ENCODE results near the gene KBTBD13. TPM values are rescaled to one million over a fixed set of nuclear protein-coding genes. Genes with fewer than 3 reads are reported as not detected.

KBTBD13 gene
- total and polyA plus RNA-seq, 2 experiments from 2014 or later = not detected

- TF ChIP-seq, protein P1, sequence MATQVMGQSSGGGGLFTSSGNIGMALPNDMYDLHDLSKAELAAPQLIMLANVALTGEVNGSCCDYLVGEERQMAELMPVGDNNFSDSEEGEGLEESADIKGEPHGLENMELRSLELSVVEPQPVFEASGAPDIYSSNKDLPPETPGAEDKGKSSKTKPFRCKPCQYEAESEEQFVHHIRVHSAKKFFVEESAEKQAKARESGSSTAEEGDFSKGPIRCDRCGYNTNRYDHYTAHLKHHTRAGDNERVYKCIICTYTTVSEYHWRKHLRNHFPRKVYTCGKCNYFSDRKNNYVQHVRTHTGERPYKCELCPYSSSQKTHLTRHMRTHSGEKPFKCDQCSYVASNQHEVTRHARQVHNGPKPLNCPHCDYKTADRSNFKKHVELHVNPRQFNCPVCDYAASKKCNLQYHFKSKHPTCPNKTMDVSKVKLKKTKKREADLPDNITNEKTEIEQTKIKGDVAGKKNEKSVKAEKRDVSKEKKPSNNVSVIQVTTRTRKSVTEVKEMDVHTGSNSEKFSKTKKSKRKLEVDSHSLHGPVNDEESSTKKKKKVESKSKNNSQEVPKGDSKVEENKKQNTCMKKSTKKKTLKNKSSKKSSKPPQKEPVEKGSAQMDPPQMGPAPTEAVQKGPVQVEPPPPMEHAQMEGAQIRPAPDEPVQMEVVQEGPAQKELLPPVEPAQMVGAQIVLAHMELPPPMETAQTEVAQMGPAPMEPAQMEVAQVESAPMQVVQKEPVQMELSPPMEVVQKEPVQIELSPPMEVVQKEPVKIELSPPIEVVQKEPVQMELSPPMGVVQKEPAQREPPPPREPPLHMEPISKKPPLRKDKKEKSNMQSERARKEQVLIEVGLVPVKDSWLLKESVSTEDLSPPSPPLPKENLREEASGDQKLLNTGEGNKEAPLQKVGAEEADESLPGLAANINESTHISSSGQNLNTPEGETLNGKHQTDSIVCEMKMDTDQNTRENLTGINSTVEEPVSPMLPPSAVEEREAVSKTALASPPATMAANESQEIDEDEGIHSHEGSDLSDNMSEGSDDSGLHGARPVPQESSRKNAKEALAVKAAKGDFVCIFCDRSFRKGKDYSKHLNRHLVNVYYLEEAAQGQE (IDR thresholded peaks at IDR 0.05; ENCODE audit: unreplicated experiment) = no peak
- TF ChIP-seq JUNB (IDR thresholded peaks at IDR 0.05; ENCODE audit: unreplicated experiment) (no peak), EZH2phosphoT487 (IDR thresholded peaks at IDR 0.05; ENCODE audit: unreplicated experiment) (no peak)
- TF ChIP-seq, protein P2, sequence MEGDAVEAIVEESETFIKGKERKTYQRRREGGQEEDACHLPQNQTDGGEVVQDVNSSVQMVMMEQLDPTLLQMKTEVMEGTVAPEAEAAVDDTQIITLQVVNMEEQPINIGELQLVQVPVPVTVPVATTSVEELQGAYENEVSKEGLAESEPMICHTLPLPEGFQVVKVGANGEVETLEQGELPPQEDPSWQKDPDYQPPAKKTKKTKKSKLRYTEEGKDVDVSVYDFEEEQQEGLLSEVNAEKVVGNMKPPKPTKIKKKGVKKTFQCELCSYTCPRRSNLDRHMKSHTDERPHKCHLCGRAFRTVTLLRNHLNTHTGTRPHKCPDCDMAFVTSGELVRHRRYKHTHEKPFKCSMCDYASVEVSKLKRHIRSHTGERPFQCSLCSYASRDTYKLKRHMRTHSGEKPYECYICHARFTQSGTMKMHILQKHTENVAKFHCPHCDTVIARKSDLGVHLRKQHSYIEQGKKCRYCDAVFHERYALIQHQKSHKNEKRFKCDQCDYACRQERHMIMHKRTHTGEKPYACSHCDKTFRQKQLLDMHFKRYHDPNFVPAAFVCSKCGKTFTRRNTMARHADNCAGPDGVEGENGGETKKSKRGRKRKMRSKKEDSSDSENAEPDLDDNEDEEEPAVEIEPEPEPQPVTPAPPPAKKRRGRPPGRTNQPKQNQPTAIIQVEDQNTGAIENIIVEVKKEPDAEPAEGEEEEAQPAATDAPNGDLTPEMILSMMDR (conservative IDR thresholded peaks at IDR 0.05; ENCODE audit: low read depth in 2 of 2) = no peak
Measured at GRCh38 chr15:65044724-65045481, 31.6 kb upstream of the KBTBD13 start, which contains the start of gene SLC51B (continued).

DNA sequence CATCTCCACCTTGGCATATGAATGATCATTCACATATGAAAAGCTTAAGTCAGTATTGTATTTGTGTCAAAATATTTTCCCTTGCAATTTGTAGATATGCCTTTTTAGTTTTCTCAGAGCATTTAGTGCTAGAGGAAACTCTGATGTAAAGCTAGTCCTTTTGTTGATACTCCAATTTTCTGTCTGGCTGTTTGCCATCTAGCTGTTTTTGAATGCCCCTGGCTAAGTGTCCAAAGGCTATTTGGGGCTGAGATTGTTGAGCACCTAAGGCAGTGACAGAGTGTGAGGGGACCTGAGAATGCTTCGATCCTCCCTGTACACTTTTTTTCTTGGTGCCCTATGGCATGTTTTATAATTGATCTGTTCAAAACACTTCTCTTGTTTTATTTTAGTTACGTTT lies 28.3 kb upstream of the KBTBD13 start:
- Histone ChIP-seq H3K27me3 (ENCODE audit: insufficient read depth) (no peaks in the 10 kb centered on the region), H2AFZ (no peak overlapping the region), H3K9me2 (ENCODE audit: insufficient read depth) (no peaks in the 10 kb centered on the region), H3F3A (replicated peaks; ENCODE audit: low read depth) (0 out of 2 replicates have a peak, but pooled peaks cover 4% of the 10 kb centered on the region), H4K20me1 (replicated peaks; ENCODE audit: insufficient read depth) (no peaks in the 10 kb centered on the region), H3K4me3 (no peak overlapping the region), H3K27ac (ENCODE audit: low read depth) (no peak overlapping the region), H3K4me2 (no peak overlapping the region), H3K4me1 (ENCODE audit: insufficient read depth) (no peaks in the 10 kb centered on the region), H3K36me3 (ENCODE audit: insufficient read depth) (no peaks in the 10 kb centered on the region), H3K79me2 (replicated peaks; ENCODE audit: insufficient read depth) (no peaks in the 10 kb centered on the region)
- DNase-seq (ENCODE audit: low spot score) (no peak), ATAC-seq (no peak)
- Mint-ChIP-seq H3K27me3 (ENCODE audit: insufficient read depth, low read depth, poor library complexity) (peaks cover 12% of the 10 kb centered on the region), H3K27ac (no peak overlapping the region), H3K36me3 (ENCODE audit: low read depth) (no peaks in the 10 kb centered on the region), H3K4me3 (no peak overlapping the region), H3K4me1 (peaks cover 7% of the 10 kb centered on the region), H3K9me3 (no peaks in the 10 kb centered on the region)
- no peak for TF ChIP-seq CREB1 (CRISPR knock-in tag; IDR thresholded peaks at IDR 0.05; ENCODE audit: low read depth)
- TF ChIP-seq, protein P2 (conservative IDR thresholded peaks at IDR 0.05; ENCODE audit: low read depth in 2 of 2) = no peak
- TF ChIP-seq EZH2 (IDR thresholded peaks at IDR 0.05; ENCODE audit: low read depth, unreplicated experiment) = no peak
- TF ChIP-seq ZNF114 (CRISPR knock-in tag; IDR thresholded peaks at IDR 0.05) = no peak
- TF ChIP-seq ZNF462 (CRISPR knock-in tag; IDR thresholded peaks at IDR 0.05) = no peak
